Osteocyte (in vitro differentiated cells): ENCODE measurements around the gene PLEKHN1. TPM values are rescaled to one million over a fixed set of nuclear protein-coding genes. Genes with fewer than 3 reads are reported as not detected.

Source experiments
- DNase-seq: peaks from one replicate; pipeline ENCODE4 v3.0.0; 2021; ENCODE audit warnings: mixed read lengths; ENCODE audit not compliant: unreplicated experiment; ENCODE audit errors: extremely low spot score
- H3K27ac Mint-ChIP-seq: one replicate; pipeline ENCODE4 v1.8.0; 2021; ENCODE audit warnings: mild to moderate bottlenecking, mixed read lengths; ENCODE audit not compliant: unreplicated experiment
- H3K27me3 Mint-ChIP-seq: one replicate; pipeline ENCODE4 v1.8.0; 2021; ENCODE audit warnings: mixed read lengths; ENCODE audit not compliant: unreplicated experiment
- H3K36me3 Mint-ChIP-seq: one replicate; pipeline ENCODE4 v1.8.0; 2021; ENCODE audit warnings: mixed read lengths; ENCODE audit not compliant: unreplicated experiment
- H3K4me1 Mint-ChIP-seq: one replicate; pipeline ENCODE4 v1.8.0; 2021; ENCODE audit warnings: mixed read lengths; ENCODE audit not compliant: unreplicated experiment
- H3K4me3 Mint-ChIP-seq: one replicate; pipeline ENCODE4 v1.8.0; 2021; ENCODE audit warnings: mild to moderate bottlenecking, moderate library complexity, mixed read lengths; ENCODE audit not compliant: unreplicated experiment
- H3K9me3 Mint-ChIP-seq: one replicate; pipeline ENCODE4 v1.8.0; 2021; ENCODE audit warnings: mixed read lengths; ENCODE audit not compliant: unreplicated experiment
- total RNA-seq: library from RNA; stranded (reverse); gene quantifications from 2 replicates; pipeline ENCODE4 v1.2.1, GENCODE V29; 2021
- TF ChIP-seq, protein P1 (sequence below): fragments of 200-600 bp; sonication (generic); IDR thresholded peaks from 2 replicates; pipeline ENCODE4 v1.5.0; 2021; ENCODE audit warnings: antibody characterized with exemption, mild to moderate bottlenecking, moderate library complexity

Gene PLEKHN1
- total RNA-seq, 1 donor from 2014 or later = 0.21 TPM

DNA sequence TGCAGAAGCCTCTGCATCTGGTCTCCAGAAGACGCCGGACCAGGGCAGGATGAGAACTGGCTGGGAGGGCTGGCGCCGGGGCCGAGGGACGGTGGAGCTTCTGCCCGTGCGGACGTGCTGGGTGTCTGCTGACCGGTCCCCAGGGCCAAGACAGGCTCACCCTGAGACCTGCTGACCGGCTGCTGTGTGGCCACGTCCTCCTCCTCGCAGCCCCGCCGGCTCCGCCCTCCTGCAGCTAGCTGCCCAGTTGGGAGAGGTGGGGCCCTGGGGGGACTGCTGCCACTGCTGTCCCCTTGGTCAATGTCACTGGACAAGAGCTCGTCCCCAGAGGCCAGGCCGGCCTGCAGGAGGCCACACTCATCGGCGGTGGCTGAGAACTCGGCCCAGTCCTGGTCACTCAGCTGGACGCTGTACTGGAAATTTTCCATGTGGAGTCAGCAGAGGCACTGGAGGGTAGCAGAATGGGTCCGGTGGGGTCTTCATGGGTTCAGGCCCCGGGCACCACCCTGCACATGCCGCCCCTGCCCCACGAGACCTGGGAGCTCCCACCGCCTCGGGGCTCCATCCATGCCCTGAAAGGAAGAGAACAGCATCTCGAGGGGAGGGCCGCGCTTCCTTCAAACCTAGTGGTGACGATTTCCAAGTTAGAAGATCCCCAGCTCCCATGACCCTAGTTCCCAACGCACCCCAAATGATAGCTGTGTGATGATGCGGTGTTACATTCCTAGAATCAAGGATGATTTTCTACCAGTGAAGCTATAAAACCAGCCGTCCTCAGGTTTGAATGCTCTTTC is 14.5 kb downstream of the PLEKHN1 start:
- Mint-ChIP-seq H3K36me3 (no peaks in the 10 kb centered on the region), H3K9me3 (no peaks in the 10 kb centered on the region), H3K27ac (no peak overlapping the region), H3K4me1 (peaks cover 5% of the 10 kb centered on the region), H3K27me3 (no peaks in the 10 kb centered on the region), H3K4me3 (no peak overlapping the region)
- TF ChIP-seq, protein P1, sequence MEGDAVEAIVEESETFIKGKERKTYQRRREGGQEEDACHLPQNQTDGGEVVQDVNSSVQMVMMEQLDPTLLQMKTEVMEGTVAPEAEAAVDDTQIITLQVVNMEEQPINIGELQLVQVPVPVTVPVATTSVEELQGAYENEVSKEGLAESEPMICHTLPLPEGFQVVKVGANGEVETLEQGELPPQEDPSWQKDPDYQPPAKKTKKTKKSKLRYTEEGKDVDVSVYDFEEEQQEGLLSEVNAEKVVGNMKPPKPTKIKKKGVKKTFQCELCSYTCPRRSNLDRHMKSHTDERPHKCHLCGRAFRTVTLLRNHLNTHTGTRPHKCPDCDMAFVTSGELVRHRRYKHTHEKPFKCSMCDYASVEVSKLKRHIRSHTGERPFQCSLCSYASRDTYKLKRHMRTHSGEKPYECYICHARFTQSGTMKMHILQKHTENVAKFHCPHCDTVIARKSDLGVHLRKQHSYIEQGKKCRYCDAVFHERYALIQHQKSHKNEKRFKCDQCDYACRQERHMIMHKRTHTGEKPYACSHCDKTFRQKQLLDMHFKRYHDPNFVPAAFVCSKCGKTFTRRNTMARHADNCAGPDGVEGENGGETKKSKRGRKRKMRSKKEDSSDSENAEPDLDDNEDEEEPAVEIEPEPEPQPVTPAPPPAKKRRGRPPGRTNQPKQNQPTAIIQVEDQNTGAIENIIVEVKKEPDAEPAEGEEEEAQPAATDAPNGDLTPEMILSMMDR = no peak
- DNase-seq = no peak

DNA sequence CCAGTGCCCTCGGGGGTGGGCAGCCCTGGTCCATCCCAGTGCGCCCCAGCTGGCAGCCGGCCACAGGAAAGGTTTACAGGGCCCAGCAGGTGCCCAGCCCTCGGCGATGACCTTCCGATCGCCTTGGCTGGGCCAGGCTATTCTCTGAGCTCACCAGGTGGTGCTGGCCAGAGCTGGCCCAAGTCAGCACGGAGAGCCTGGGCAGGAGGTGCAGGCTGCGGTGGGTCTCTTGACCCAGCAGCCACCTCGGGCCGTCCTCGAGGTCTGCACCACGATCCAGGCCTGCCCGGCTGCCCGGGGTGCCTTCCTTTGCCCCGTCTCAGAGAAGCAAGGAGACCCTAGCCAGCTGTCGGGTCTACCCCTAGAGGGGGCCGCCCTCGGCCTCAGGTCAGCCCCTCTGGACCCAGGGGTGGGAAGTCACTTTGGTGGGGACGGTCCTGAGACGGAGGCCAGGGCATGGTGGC is 15.2 kb downstream of the PLEKHN1 start:
- H3K27ac Mint-ChIP-seq = no peak overlapping the region
- H3K4me3 Mint-ChIP-seq = no peak overlapping the region
- H3K4me1 Mint-ChIP-seq = peaks cover 5% of the 10 kb centered on the region
- DNase-seq = no peak
- no peaks in the 10 kb centered on the region for H3K27me3 Mint-ChIP-seq
- TF ChIP-seq, protein P1 = no peak
- no peaks in the 10 kb centered on the region for H3K36me3 Mint-ChIP-seq
- H3K9me3 Mint-ChIP-seq = no peaks in the 10 kb centered on the region

DNA sequence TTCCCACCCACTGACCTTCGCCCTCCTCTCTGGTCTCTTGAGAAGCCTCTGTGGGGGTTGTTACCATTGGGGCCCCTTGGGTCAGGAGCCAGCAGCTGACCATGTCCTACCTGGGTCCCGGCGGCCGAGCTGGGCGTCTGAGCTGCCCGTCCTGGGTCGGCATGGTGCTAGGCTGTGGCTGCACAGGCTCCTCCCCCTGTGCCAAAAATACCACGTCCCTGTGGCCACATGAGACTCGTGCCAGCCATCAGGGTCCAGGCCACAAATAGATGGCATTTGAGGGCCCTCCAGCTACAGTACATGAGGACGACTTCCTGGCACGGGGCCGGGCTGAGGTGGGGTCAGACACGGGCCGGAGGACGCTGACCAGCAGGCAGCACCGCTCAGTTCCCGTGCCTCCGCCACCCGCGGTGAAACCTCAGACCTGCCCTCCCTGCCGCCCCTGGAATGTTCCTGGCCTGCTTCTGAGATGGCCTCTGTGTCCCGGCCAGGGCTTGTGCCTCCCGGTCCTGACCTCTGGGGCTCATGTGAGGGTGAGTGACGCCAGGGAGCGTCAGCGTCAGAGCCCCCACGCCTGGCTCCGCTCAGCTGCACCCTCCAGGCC is 15.8 kb downstream of the PLEKHN1 start, which contains the start of gene PERM1:
Gene PERM1 (minus strand): TSS at position 139 of the 604 bp plus-strand sequence. CDS start 1,064 bp downstream, outside the sequence.
- peaks cover 5% of the 10 kb centered on the region for H3K4me1 Mint-ChIP-seq
- H3K27ac Mint-ChIP-seq = no peak within 1 kb of the TSS
- TF ChIP-seq, protein P1 = no peak
- H3K9me3 Mint-ChIP-seq = no peaks in the 10 kb centered on the region
- no peak for DNase-seq
- H3K36me3 Mint-ChIP-seq = no peaks in the 10 kb centered on the region
- H3K27me3 Mint-ChIP-seq = no peaks in the 10 kb centered on the region
- H3K4me3 Mint-ChIP-seq = no peak within 1 kb of the TSS

DNA sequence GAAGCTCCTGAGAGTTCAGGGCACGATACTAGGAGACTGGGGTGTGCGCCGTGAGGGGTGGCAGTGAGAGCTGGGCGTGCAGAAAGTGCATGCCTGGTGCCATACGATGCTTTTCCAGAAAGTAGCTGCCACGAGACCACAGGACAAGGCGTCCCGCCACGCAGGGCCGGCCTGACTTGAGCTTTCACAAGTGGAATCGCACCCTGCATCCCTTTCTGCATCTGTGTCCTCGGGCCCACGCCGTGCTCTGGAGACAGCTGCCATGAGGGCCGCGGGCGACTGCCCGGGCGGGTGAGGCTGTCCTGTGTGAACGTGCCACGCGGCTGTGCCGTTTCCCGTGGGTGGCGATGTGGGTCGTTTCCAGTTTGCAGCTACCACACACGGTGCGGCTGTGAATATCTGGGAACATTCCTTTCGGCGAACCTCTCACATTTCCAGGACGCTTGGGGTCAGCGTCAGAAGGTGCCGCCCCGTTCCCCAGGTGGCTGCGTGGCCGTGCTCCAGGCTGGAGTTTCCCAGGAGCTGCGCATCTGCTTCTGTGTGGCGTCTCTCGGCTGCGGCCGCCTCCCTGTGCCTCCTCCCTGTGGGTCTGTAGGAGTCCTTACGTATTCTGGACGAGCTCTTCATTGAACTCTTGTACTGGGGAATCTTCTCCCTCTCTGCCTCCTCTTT is 16.6 kb downstream of the PLEKHN1 start:
- no peak for DNase-seq
- Mint-ChIP-seq H3K36me3 (no peaks in the 10 kb centered on the region), H3K4me1 (peaks cover 5% of the 10 kb centered on the region), H3K9me3 (no peaks in the 10 kb centered on the region), H3K27ac (no peak overlapping the region), H3K27me3 (no peaks in the 10 kb centered on the region), H3K4me3 (no peak overlapping the region)
- TF ChIP-seq, protein P1 = no peak
